ENCODE results near the gene CTNNA1.

Gene CTNNA1

GRCh38 chr5:138963763-138964371 lies 210.6 kb downstream of the CTNNA1 start:
- H3K4me3 ChIP-seq (ENCODE audit: low read depth, low read length), result no peak overlapping the region
- H3K36me3 ChIP-seq, result no peaks in the 10 kb centered on the region
- H3K4me1 ChIP-seq, result peaks cover 37% of the 10 kb centered on the region
- DNase-seq, result no peak
- TF ChIP-seq CTCF (IDR thresholded peaks at IDR 0.05; ENCODE audit: low read depth, low read length), result no peak
- H3K9me3 ChIP-seq, result no peaks in the 10 kb centered on the region
- no peaks in the 10 kb centered on the region for H3K27me3 ChIP-seq

GRCh38 chr5:138964647-138965201 lies 211.5 kb downstream of the CTNNA1 start:
- Histone ChIP-seq H3K27me3 (no peaks in the 10 kb centered on the region), H3K4me1 (peaks cover 38% of the 10 kb centered on the region), H3K9me3 (no peaks in the 10 kb centered on the region), H3K4me3 (ENCODE audit: low read depth, low read length) (no peak overlapping the region), H3K36me3 (no peaks in the 10 kb centered on the region)
- no peak for DNase-seq
- TF ChIP-seq CTCF (IDR thresholded peaks at IDR 0.05; ENCODE audit: low read depth, low read length), result no peak

- Histone ChIP-seq H3K9me3 (no peaks in the 10 kb centered on the region), H3K27me3 (no peaks in the 10 kb centered on the region), H3K4me3 (ENCODE audit: low read depth, low read length) (no peak overlapping the region), H3K4me1 (peaks cover 45% of the 10 kb centered on the region), H3K36me3 (no peaks in the 10 kb centered on the region)
- DNase-seq, result no peak
- TF ChIP-seq CTCF (IDR thresholded peaks at IDR 0.05; ENCODE audit: low read depth, low read length), result no peak
Observed at GRCh38 chr5:138965626-138966025, 212.4 kb downstream of the CTNNA1 start.

- no peaks in the 10 kb centered on the region for H3K9me3 ChIP-seq
Observed at GRCh38 chr5:138966236-138966985, 213.2 kb downstream of the CTNNA1 start.

GRCh38 chr5:138967791-138968448 lies 214.7 kb downstream of the CTNNA1 start:
- no peaks in the 10 kb centered on the region for H3K36me3 ChIP-seq
- no peaks in the 10 kb centered on the region for H3K9me3 ChIP-seq
- peaks cover 43% of the 10 kb centered on the region for H3K4me1 ChIP-seq
- peak; percentile 59 for DNase-seq
- H3K4me3 ChIP-seq (ENCODE audit: low read depth, low read length), result no peak overlapping the region
- no peak for TF ChIP-seq CTCF (IDR thresholded peaks at IDR 0.05; ENCODE audit: low read depth, low read length)
- no peaks in the 10 kb centered on the region for H3K27me3 ChIP-seq

More at GRCh38 chr5:138966236-138966985, 213.2 kb downstream of the CTNNA1 start:
- H3K27me3 ChIP-seq, result no peaks in the 10 kb centered on the region
- peaks cover 49% of the 10 kb centered on the region for H3K4me1 ChIP-seq
- TF ChIP-seq CTCF (IDR thresholded peaks at IDR 0.05; ENCODE audit: low read depth, low read length), result no peak
- H3K4me3 ChIP-seq (ENCODE audit: low read depth, low read length), result no peak overlapping the region
- H3K36me3 ChIP-seq, result no peaks in the 10 kb centered on the region
- no peak for DNase-seq

Measured in BE2C (cell line).